ENCODE data around the gene MED25. TPM values are rescaled to one million over a fixed set of nuclear protein-coding genes. Genes with fewer than 3 reads are reported as not detected.

MED25 gene
- total and polyA plus RNA-seq, 9 of the 15 experiments (the other 6 are each of a cell fraction or from before 2014, with no cell fraction given) = 4.1 to 93.9 (median 19.3) TPM

GRCh38 chr19:49870309-49870901 is 52.3 kb downstream of the MED25 start:
- no TSS peak for BruUV-seq (replicated peaks)
- peak; percentile 65 for FAIRE-seq
- Histone ChIP-seq H3K9ac (ENCODE audit: insufficient read depth in 1 of 2, low read depth in 2 of 2, low read length in 2 of 2) (peak overlapping the region; percentile 62 to 94), H3K4me3 (peak overlapping the region; percentile 47), H3K4me1 (replicated peaks in 1 of 2; ENCODE audit: control insufficient read depth in 2 of 2, insufficient read depth in 2 of 2, low read length in 2 of 2) (peaks cover 36 to 87% of the 10 kb centered on the region in 2 experiments), H3K4me2 (ENCODE audit: insufficient read depth, low read length) (peak overlapping the region; percentile 90), H3K27ac (ENCODE audit: extremely low read depth, low read depth, low read length) (peak overlapping the region; percentile 70), H3K27me3 (ENCODE audit: control insufficient read depth in 2 of 2, insufficient read depth in 2 of 2, low read length in 2 of 2) (no peaks in the 10 kb centered on the region), H3K79me2 (ENCODE audit: control insufficient read depth, insufficient read depth, low read length) (peaks cover 45% of the 10 kb centered on the region), H4K20me1 (replicated peaks; ENCODE audit: control insufficient read depth, insufficient read depth, low read length) (peaks cover 9% of the 10 kb centered on the region; the same call in 1 of the 2 replicates), H3K36me3 (ENCODE audit: control insufficient read depth, insufficient read depth, low read length) (peaks cover 44% of the 10 kb centered on the region), H2AFZ (ENCODE audit: low read depth, low read length) (peak overlapping the region; percentile 81), H3K9me3 (replicated peaks; ENCODE audit: control insufficient read depth, insufficient read depth, low read depth, low read length) (no peaks in the 10 kb centered on the region), H3K9me1 (ENCODE audit: control insufficient read depth, insufficient read depth, low read length) (peaks cover 4% of the 10 kb centered on the region)
- no peak for ATAC-seq
- WGBS (ENCODE audit: insufficient coverage, low coverage, missing lambda C conversion rate) = 30% methylated on average over 15 of the region's 15 CpGs
- ChIA-PET CTCF (ENCODE audit: low intra/inter-chr PET ratio) (no interaction called here), POLR2A (interaction anchor here (0.6 to 1.9 kb wide), 3 partner anchors 13 to 74 kb away, joined by 4 to 5 read pairs (median 4); partner anchors contain the start of genes ATF5 and NUP62)
- peak in 2 of 4 experiments; percentile 9 to 62 for DNase-seq (ENCODE audit: extremely low read depth in 1 of 4, low spot score in 3 of 4)
- in situ Hi-C loops (cut with MboI) (loop anchor here (10.0 kb wide), 1 partner anchor 376 kb away; the partner anchor contains the start of gene RPS11), intact Hi-C loops (cut with micrococcal nuclease) (loop anchor here (10.0 kb wide), 1 partner anchor 156 kb away; no protein-coding TSS in a partner anchor)
- TF ChIP-seq CBFA2T3 (IDR thresholded peaks at IDR 0.05) (peak; percentile 60), ARID1B (IDR thresholded peaks at IDR 0.05) (peak; percentile 53), RCOR1 (IDR thresholded peaks at IDR 0.05; ENCODE audit: borderline replicate concordance in 1 of 2, low read depth in 2 of 2, low read length in 2 of 2) (peak in 1 of 2 experiments; percentile 69; a peak in 2 of 4 replicates), RBM25 (IDR thresholded peaks at IDR 0.05; ENCODE audit: low read depth, low read length, severe bottlenecking) (peak; percentile 73), MYNN (IDR thresholded peaks at IDR 0.05) (0 out of 2 replicates have a peak, but pooled peaks have one; percentile 25), MYNN (CRISPR knock-in tag; IDR thresholded peaks at IDR 0.05) (no peak), GMEB1 (CRISPR knock-in tag; IDR thresholded peaks at IDR 0.05) (no peak), CHD4 (IDR thresholded peaks at IDR 0.05; ENCODE audit: insufficient read depth, insufficient replicate concordance, low read depth, low read length, poor library complexity, severe bottlenecking) (peak; percentile 87), CBFA2T2 (conservative IDR thresholded peaks at IDR 0.05) (peak; percentile 31; the same call in 1 of the 2 replicates), HOXB6 (CRISPR knock-in tag; IDR thresholded peaks at IDR 0.05; ENCODE audit: borderline replicate concordance) (no peak), ZNF408 (CRISPR knock-in tag; IDR thresholded peaks at IDR 0.05; ENCODE audit: low read depth) (no peak), PHF20 (IDR thresholded peaks at IDR 0.05; ENCODE audit: partially characterized antibody) (peak; percentile 35), ARNT (IDR thresholded peaks at IDR 0.05) (0 out of 4 replicates have a peak, but pooled peaks of 1 of the 2 experiments have one; percentile 25), THRA (IDR thresholded peaks at IDR 0.05) (no peak), UBTF (IDR thresholded peaks at IDR 0.05; ENCODE audit: borderline replicate concordance in 1 of 2, low read depth in 2 of 2, low read length in 2 of 2) (0 out of 4 replicates have a peak, but pooled peaks of 1 of the 2 experiments have one; percentile 41), MYC (IDR thresholded peaks at IDR 0.05; ENCODE audit: low read depth, low read length) (0 out of 2 replicates have a peak, but pooled peaks have one; percentile 6), MYC (CRISPR knock-in tag; IDR thresholded peaks at IDR 0.05; ENCODE audit: borderline replicate concordance, low read depth) (no peak)

Data from K562 (cell line).